Measurements from ENCODE around the gene TARBP2. TPM values are rescaled to one million over a fixed set of nuclear protein-coding genes. Genes with fewer than 3 reads are reported as not detected.

The TARBP2 gene
- total RNA-seq, 1 experiment from 2014 or later = 58.1 TPM

DNA sequence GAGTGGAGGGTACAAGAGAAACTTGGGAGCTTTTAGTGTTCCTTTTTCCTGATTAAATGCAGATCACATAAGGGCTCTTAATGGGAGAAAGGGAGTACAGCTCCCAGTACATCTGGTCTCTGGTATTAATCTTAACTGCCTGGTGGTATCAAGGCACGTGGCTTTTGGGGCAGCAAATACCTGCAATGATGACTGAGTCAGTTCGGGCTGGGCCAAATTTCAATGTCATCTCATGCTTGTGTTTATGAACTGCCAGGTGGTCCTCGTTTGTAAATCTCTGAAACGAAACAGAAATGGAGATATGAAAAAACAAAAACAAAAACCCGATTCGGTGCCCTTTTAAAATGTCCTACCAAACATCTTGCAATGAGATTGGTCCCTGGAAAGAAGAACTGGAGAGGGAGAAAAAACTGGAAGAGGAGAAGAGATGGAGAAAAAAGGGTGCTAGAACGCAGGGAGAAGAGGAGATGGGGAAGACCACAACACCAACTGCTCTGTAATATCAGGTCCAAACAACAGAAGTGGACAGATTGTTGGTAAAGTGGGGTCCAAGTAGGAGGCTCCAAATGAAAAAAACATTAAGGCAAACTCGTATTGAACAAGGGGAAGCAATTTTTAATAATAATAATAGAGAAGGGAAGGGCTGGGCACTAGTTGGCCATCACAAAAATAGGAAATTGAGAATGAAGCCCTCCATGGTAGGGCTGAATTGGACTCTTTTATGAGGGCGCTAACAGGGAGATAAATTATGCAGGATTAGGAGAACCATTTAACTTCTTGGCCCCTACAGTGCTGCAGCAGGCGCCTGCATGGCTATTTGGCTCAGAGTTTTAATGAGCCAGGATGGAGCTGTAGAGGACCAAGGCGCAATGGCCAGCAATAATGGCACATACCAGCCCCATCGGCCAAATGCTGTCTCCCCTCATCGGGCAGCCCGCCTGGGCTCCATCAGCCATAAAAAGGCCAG, 51.6 kb downstream of the TARBP2 start:
- DNase-seq (ENCODE audit: low read depth) = no peak

Other genes starting within 250 kb of the TARBP2 start
- gene ESPL1, start 233.0 kb upstream of the TARBP2 start, total RNA-seq (2014; rRNA removed; shearing (Covaris generic)) = 29.0 and 31.6 TPM in 2 replicates
- 480 and 590 TPM in 2 replicates for gene PFDN5, start 205.7 kb upstream of the TARBP2 start, total RNA-seq (2014; rRNA removed; shearing (Covaris generic))
- 86.6 and 89.2 TPM in 2 replicates for gene MYG1, start 201.6 kb upstream of the TARBP2 start, total RNA-seq (2014; rRNA removed; shearing (Covaris generic))
- 106 and 116 TPM in 2 replicates for gene AAAS, start 179.7 kb upstream of the TARBP2 start, total RNA-seq (2014; rRNA removed; shearing (Covaris generic))
- gene SP7, start 164.9 kb upstream of the TARBP2 start, total RNA-seq (2014; rRNA removed; shearing (Covaris generic)) = not detected in 2 replicates
- gene SP1, start 121.1 kb upstream of the TARBP2 start, total RNA-seq (2014; rRNA removed; shearing (Covaris generic)) = 18.3 and 21.8 TPM in 2 replicates
- not detected in 2 replicates for gene AMHR2, start 77.4 kb upstream of the TARBP2 start, total RNA-seq (2014; rRNA removed; shearing (Covaris generic))
- gene PRR13, start 59.5 kb upstream of the TARBP2 start, total RNA-seq (2014; rRNA removed; shearing (Covaris generic)) = 60.9 and 85.2 TPM in 2 replicates
- gene PCBP2, start 49.2 kb upstream of the TARBP2 start, total RNA-seq (2014; rRNA removed; shearing (Covaris generic)) = 120 and 148 TPM in 2 replicates
- 5.6 and 5.7 TPM in 2 replicates for gene MAP3K12, start 1.8 kb upstream of the TARBP2 start, total RNA-seq (2014; rRNA removed; shearing (Covaris generic))
- not detected in 2 replicates for gene NPFF, start 6.2 kb downstream of the TARBP2 start, total RNA-seq (2014; rRNA removed; shearing (Covaris generic))
- 4.1 and 7.7 TPM in 2 replicates for gene ATF7, start 125.1 kb downstream of the TARBP2 start, total RNA-seq (2014; rRNA removed; shearing (Covaris generic))
- 351 and 471 TPM in 2 replicates for gene ATP5MC2, start 174.8 kb downstream of the TARBP2 start, total RNA-seq (2014; rRNA removed; shearing (Covaris generic))
- 15.1 and 21.4 TPM in 2 replicates for gene CALCOCO1, start 226.2 kb downstream of the TARBP2 start, total RNA-seq (2014; rRNA removed; shearing (Covaris generic))